Breast epithelium (tissue), 4 donors: ENCODE results near the gene SRGAP1. TPM values are rescaled to one million over a fixed set of nuclear protein-coding genes. Genes with fewer than 3 reads are reported as not detected.
"Not testable (repeated sequence)": the region's sequence is repeated elsewhere in the genome, so short reads cannot be mapped to it uniquely, and the experiment has no call there.

Source experiments
- DNase-seq, 2 donors: peaks; one replicate each; pipeline ENCODE4 v3.0.0-alpha.2; 2019; ENCODE audit warnings: low spot score in 2 of 2
- H3K27ac ChIP-seq, 2 donors: fragments of 200-600 bp; sonication (generic) in 1 of 2; one replicate each; pipeline ENCODE4 v1.5.1; 2016 to 2019; ENCODE audit warnings: mild to moderate bottlenecking in 1 of 2
- H3K27me3 ChIP-seq, 2 donors: fragments of 200-600 bp; sonication (generic) in 1 of 2; one replicate each; pipeline versions ENCODE4 v1.5.1 to v1.6.0; 2017 to 2019; ENCODE audit warnings: control low read depth in 1 of 2, mild to moderate bottlenecking in 1 of 2
- H3K36me3 ChIP-seq: fragments of 200-600 bp; one replicate; pipeline ENCODE4 v1.5.1; 2019
- H3K4me1 ChIP-seq, 2 donors: fragments of 200-600 bp; sonication (generic); one replicate each; pipeline ENCODE4 v1.5.1; 2016 to 2019; ENCODE audit warnings: control low read depth in 1 of 2
- H3K4me3 ChIP-seq, 3 donors: fragments of 200-600 bp; sonication (generic); 1 replicate in 2 of 3; 2 replicates in 1 of 3; pipeline ENCODE4 v1.5.1; 2016 to 2019; ENCODE audit warnings: mild to moderate bottlenecking in 3 of 3, moderate library complexity in 2 of 3
- H3K9me3 ChIP-seq, 2 donors: fragments of 200-600 bp; sonication (generic) in 1 of 2; one replicate each; pipeline ENCODE4 v1.5.1; 2016 to 2019; ENCODE audit warnings: control low read depth in 1 of 2
- CTCF ChIP-seq, 3 donors: fragments of 450-650 bp; IDR thresholded peaks; one replicate each; pipeline ENCODE4 v1.5.1; 2016 to 2017; ENCODE audit warnings: antibody characterized with exemption in 3 of 3, mild to moderate bottlenecking in 3 of 3, moderate library complexity in 3 of 3
- POLR2A ChIP-seq: fragments of 450-650 bp; IDR thresholded peaks from one replicate; pipeline ENCODE4 v1.6.1; 2016; ENCODE audit warnings: antibody characterized with exemption, mild to moderate bottlenecking, moderate library complexity
- POLR2AphosphoS5 ChIP-seq, 3 donors: sonication (generic); formaldehyde crosslinking; IDR thresholded peaks; one replicate each; pipeline ENCODE4 v1.6.1; 2017; ENCODE audit warnings: antibody characterized with exemption in 3 of 3
- intact Hi-C: fragments of 100-400 bp; cut with DNase I; formaldehyde crosslinking; loops from one replicate; pipeline ENCODE4 v1.15.1; 2023; ENCODE audit warnings: low total_unique reads
- total RNA-seq, 3 donors: library from RNA; depleted of rRNA; stranded (reverse); fragments of >200 nt; gene quantifications; one replicate each; pipeline ENCODE4 v1.1.0, GENCODE V29; 2016

Gene SRGAP1
- total RNA-seq, 3 donors from 2014 or later: 20.3 to 58.7 (median 29.3) TPM

GRCh38 chr12:64123448-64123847 lies 278.9 kb downstream of the SRGAP1 start:
- intact Hi-C loops: no loop called here

GRCh38 chr12:64124511-64125197 lies 280.2 kb downstream of the SRGAP1 start:
- Histone ChIP-seq H3K27me3 (no peaks in the 10 kb centered on the region), H3K36me3 (no peaks in the 10 kb centered on the region), H3K4me3 (no peak overlapping the region), H3K9me3 (no peaks in the 10 kb centered on the region), H3K4me1 (no peaks in the 10 kb centered on the region), H3K27ac (no peak overlapping the region)
- TF ChIP-seq POLR2AphosphoS5 (IDR thresholded peaks at IDR 0.05) (no peak), CTCF (IDR thresholded peaks at IDR 0.05) (no peak), POLR2A (no peak)
- DNase-seq: no peak
- intact Hi-C loops: no loop called here

More at GRCh38 chr12:64123448-64123847, 278.9 kb downstream of the SRGAP1 start:
- TF ChIP-seq CTCF (IDR thresholded peaks at IDR 0.05) (no peak), POLR2A (no peak), POLR2AphosphoS5 (IDR thresholded peaks at IDR 0.05) (no peak)
- Histone ChIP-seq H3K9me3 (no peaks in the 10 kb centered on the region), H3K4me1 (no peaks in the 10 kb centered on the region), H3K36me3 (no peaks in the 10 kb centered on the region), H3K4me3 (no peak overlapping the region), H3K27ac (no peak overlapping the region), H3K27me3 (no peaks in the 10 kb centered on the region)
- DNase-seq: no peak

GRCh38 chr12:64125913-64126312 lies 281.4 kb downstream of the SRGAP1 start:
- no peaks in the 10 kb centered on the region for H3K9me3 ChIP-seq
- DNase-seq: no peak

GRCh38 chr12:64127811-64128210 lies 283.3 kb downstream of the SRGAP1 start:
- Histone ChIP-seq H3K9me3 (peaks cover 2 to 3% of the 10 kb centered on the region in 2 donors), H3K4me3 (no peak overlapping the region), H3K4me1 (no peaks in the 10 kb centered on the region), H3K27ac (no peak overlapping the region), H3K27me3 (no peaks in the 10 kb centered on the region), H3K36me3 (no peaks in the 10 kb centered on the region)
- DNase-seq: no peak
- intact Hi-C loops: no loop called here
- TF ChIP-seq POLR2AphosphoS5 (IDR thresholded peaks at IDR 0.05) (no peak), CTCF (IDR thresholded peaks at IDR 0.05) (no peak), POLR2A (no peak)

More at GRCh38 chr12:64125913-64126312, 281.4 kb downstream of the SRGAP1 start:
- H3K4me1 ChIP-seq: no peaks in the 10 kb centered on the region
- intact Hi-C loops: no loop called here
- no peaks in the 10 kb centered on the region for H3K36me3 ChIP-seq
- TF ChIP-seq POLR2AphosphoS5 (IDR thresholded peaks at IDR 0.05) (no peak), POLR2A (no peak), CTCF (IDR thresholded peaks at IDR 0.05) (no peak)
- no peaks in the 10 kb centered on the region for H3K27me3 ChIP-seq
- no peak overlapping the region for H3K4me3 ChIP-seq
- no peak overlapping the region for H3K27ac ChIP-seq

DNA sequence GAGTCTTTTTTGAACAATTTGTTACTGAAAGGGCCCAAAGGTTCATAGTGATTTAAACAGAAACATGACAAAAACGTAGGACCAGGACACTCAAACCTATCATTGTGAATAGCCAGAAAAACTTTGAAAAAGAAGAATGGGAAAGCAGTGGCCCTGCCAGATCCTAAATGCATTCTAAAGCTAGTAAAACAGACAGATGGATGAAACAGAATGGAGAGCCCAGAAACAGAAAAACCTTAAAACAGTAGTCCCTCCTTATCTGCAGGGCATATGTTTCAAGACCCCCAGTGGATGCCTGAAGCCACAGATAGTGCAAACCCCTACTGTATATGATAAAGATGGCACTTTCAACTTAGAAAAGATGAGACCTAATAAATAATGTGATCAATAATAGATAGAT lies 283.9 kb downstream of the SRGAP1 start:
- no peak overlapping the region for H3K27ac ChIP-seq
- H3K9me3 ChIP-seq: peaks cover 8% of the 10 kb centered on the region in 2 donors
- H3K36me3 ChIP-seq: no peaks in the 10 kb centered on the region
- no peak for TF ChIP-seq CTCF (IDR thresholded peaks at IDR 0.05)
- TF ChIP-seq POLR2AphosphoS5 (IDR thresholded peaks at IDR 0.05): no peak
- no peak for TF ChIP-seq POLR2A
- DNase-seq: no peak
- no peak overlapping the region for H3K4me3 ChIP-seq
- no peaks in the 10 kb centered on the region for H3K27me3 ChIP-seq
- intact Hi-C loops: no loop called here
- no peaks in the 10 kb centered on the region for H3K4me1 ChIP-seq

- H3K36me3 ChIP-seq, DNase-seq, H3K4me1 ChIP-seq, H3K4me3 ChIP-seq, H3K27ac ChIP-seq, intact Hi-C loops, H3K27me3 ChIP-seq: not testable (repeated sequence)
- H3K9me3 ChIP-seq: peaks cover 14 to 17% of the 10 kb centered on the region in 2 donors
These were observed 286.0 kb downstream of the SRGAP1 start for GRCh38 chr12:64130476-64130875.

DNA sequence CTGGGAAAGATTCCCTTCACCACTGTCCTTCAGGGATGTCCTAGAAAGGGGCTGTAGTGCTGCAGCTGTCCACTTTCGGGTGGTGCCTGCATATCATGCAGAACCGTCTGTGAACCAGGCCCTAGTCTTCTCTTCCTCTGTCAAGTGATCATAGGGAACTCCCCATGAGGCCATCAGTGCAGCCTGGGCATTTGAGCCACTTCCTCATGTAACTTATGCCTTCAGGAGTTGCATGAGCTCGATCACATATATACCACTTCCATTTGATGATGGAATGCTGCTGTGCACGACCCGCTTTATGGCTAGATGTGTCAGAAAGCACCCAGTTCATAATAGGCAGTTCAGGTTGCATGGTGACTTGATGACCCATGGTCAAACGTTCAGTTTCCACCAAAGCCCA lies 287.0 kb downstream of the SRGAP1 start:
- H3K27ac ChIP-seq, H3K36me3 ChIP-seq, intact Hi-C loops, H3K4me1 ChIP-seq, H3K4me3 ChIP-seq, DNase-seq, H3K27me3 ChIP-seq: not testable (repeated sequence)
- peaks cover 14 to 17% of the 10 kb centered on the region in 2 donors for H3K9me3 ChIP-seq

GRCh38 chr12:64132672-64133071 lies 288.2 kb downstream of the SRGAP1 start:
- H3K27ac ChIP-seq, DNase-seq, H3K27me3 ChIP-seq, H3K4me3 ChIP-seq, H3K4me1 ChIP-seq, intact Hi-C loops, H3K36me3 ChIP-seq: not testable (repeated sequence)
- H3K9me3 ChIP-seq: peaks cover 14 to 17% of the 10 kb centered on the region in 2 donors
